GM19351 (cell line): Measurements from ENCODE around the gene LPP.

ENCODE experiments used
- ATAC-seq: cut with Tn5 transposase; IDR thresholded peaks from one replicate; pipeline ENCODE4 v1.9.1; 2021; ENCODE audit warnings: mild to moderate bottlenecking, moderate library complexity; ENCODE audit not compliant: unreplicated experiment

LPP gene

GRCh38 chr3:188169830-188170455 is 16.0 kb downstream of the LPP start:
- no peak for ATAC-seq

GRCh38 chr3:188170461-188171459 is 16.8 kb downstream of the LPP start:
- ATAC-seq, result no peak

GRCh38 chr3:188171682-188172467 is 17.9 kb downstream of the LPP start:
- no peak for ATAC-seq

GRCh38 chr3:188174317-188175044 is 20.5 kb downstream of the LPP start:
- no peak for ATAC-seq

- ATAC-seq, result no peak
These were observed 22.5 kb downstream of the LPP start for GRCh38 chr3:188176476-188176875.

GRCh38 chr3:188176884-188177283 is 22.9 kb downstream of the LPP start:
- ATAC-seq, result no peak

- ATAC-seq, result no peak
These were observed 23.8 kb downstream of the LPP start for GRCh38 chr3:188177721-188178120.

- no peak for ATAC-seq
These were observed 24.5 kb downstream of the LPP start for GRCh38 chr3:188178293-188178936.

GRCh38 chr3:188179006-188179966 is 25.3 kb downstream of the LPP start:
- no peak for ATAC-seq

- ATAC-seq, result no peak
These were observed 26.2 kb downstream of the LPP start for GRCh38 chr3:188180114-188180513.

- no peak for ATAC-seq
These were observed 29.5 kb downstream of the LPP start for GRCh38 chr3:188183452-188183851.

GRCh38 chr3:188184160-188184559 is 30.2 kb downstream of the LPP start:
- no peak for ATAC-seq

- ATAC-seq, result no peak
These were observed 30.7 kb downstream of the LPP start for GRCh38 chr3:188184649-188185048.

- no peak for ATAC-seq
These were observed 31.8 kb downstream of the LPP start for GRCh38 chr3:188185717-188186251.

GRCh38 chr3:188187053-188187452 is 33.1 kb downstream of the LPP start:
- no peak for ATAC-seq

GRCh38 chr3:188188911-188189310 is 35.0 kb downstream of the LPP start:
- ATAC-seq, result no peak

- ATAC-seq, result no peak
These were observed 37.5 kb downstream of the LPP start for GRCh38 chr3:188191460-188191859.

GRCh38 chr3:188192034-188192433 is 38.1 kb downstream of the LPP start:
- ATAC-seq, result no peak

GRCh38 chr3:188194332-188194731 is 40.4 kb downstream of the LPP start:
- ATAC-seq, result no peak
